HEK293 (cell line): Measurements from ENCODE around the gene ZNF23.

Experiments
- HIC1 ChIP-seq: fragments of 450-650 bp; formaldehyde crosslinking; IDR thresholded peaks from 2 replicates; pipeline ENCODE4 v1.5.1; 2016; ENCODE audit warnings: missing biosample characterization, missing genetic modification characterization
- KLF1 ChIP-seq: fragments of 450-650 bp; formaldehyde crosslinking; IDR thresholded peaks from 2 replicates; pipeline ENCODE4 v1.5.1; 2016; ENCODE audit warnings: missing biosample characterization, missing genetic modification characterization
- KLF7 ChIP-seq: fragments of 450-650 bp; formaldehyde crosslinking; IDR thresholded peaks from 2 replicates; pipeline ENCODE4 v1.5.1; 2016; ENCODE audit warnings: missing biosample characterization, missing genetic modification characterization, borderline replicate concordance
- PRDM4 ChIP-seq: fragments of 450-650 bp; formaldehyde crosslinking; IDR thresholded peaks from 2 replicates; pipeline ENCODE4 v1.5.1; 2017; ENCODE audit warnings: missing biosample characterization, missing genetic modification characterization
- PRDM6 ChIP-seq: fragments of 450-650 bp; formaldehyde crosslinking; IDR thresholded peaks from 2 replicates; pipeline ENCODE4 v1.5.1; 2017; ENCODE audit warnings: missing biosample characterization, missing genetic modification characterization
- RBAK ChIP-seq: fragments of 450-650 bp; formaldehyde crosslinking; IDR thresholded peaks from 2 replicates; pipeline ENCODE4 v1.5.1; 2016; ENCODE audit warnings: missing biosample characterization, missing genetic modification characterization
- ZBTB44 ChIP-seq: fragments of 450-650 bp; IDR thresholded peaks from 2 replicates; pipeline ENCODE4 v1.5.1; 2018; ENCODE audit warnings: missing biosample characterization, mild to moderate bottlenecking, missing genetic modification characterization
- ZEB2 ChIP-seq: fragments of 450-650 bp; formaldehyde crosslinking; IDR thresholded peaks from 2 replicates; pipeline ENCODE4 v1.5.1; 2016; ENCODE audit warnings: missing biosample characterization, missing genetic modification characterization
- ZNF114 ChIP-seq: fragments of 450-650 bp; formaldehyde crosslinking; IDR thresholded peaks from 2 replicates; pipeline ENCODE4 v1.5.0; 2017; ENCODE audit warnings: missing biosample characterization, missing genetic modification characterization
- ZNF121 ChIP-seq: fragments of 450-650 bp; formaldehyde crosslinking; IDR thresholded peaks from 2 replicates; pipeline ENCODE4 v1.5.1; 2016; ENCODE audit warnings: missing biosample characterization, missing genetic modification characterization
- ZNF174 ChIP-seq: fragments of 450-650 bp; formaldehyde crosslinking; IDR thresholded peaks from 2 replicates; pipeline ENCODE4 v1.5.0; 2017; ENCODE audit warnings: missing biosample characterization, mild to moderate bottlenecking, missing genetic modification characterization
- ZNF302 ChIP-seq: fragments of 450-650 bp; formaldehyde crosslinking; IDR thresholded peaks from 2 replicates; pipeline ENCODE4 v1.5.1; 2016; ENCODE audit warnings: missing biosample characterization, missing genetic modification characterization, low read depth
- ZNF341 ChIP-seq: fragments of 450-650 bp; formaldehyde crosslinking; IDR thresholded peaks from 2 replicates; pipeline ENCODE4; 2016; ENCODE audit warnings: low read depth, missing biosample characterization, missing genetic modification characterization
- ZNF48 ChIP-seq: fragments of 450-650 bp; formaldehyde crosslinking; IDR thresholded peaks from 2 replicates; pipeline ENCODE4 v1.5.1; 2016; ENCODE audit warnings: missing biosample characterization, missing genetic modification characterization
- ZNF510 ChIP-seq: fragments of 450-650 bp; formaldehyde crosslinking; IDR thresholded peaks from 2 replicates; pipeline ENCODE4 v1.5.1; 2018; ENCODE audit warnings: mild to moderate bottlenecking, missing genetic modification characterization, missing biosample characterization; ENCODE audit not compliant: insufficient replicate concordance
- ZNF513 ChIP-seq: fragments of 450-650 bp; IDR thresholded peaks from 2 replicates; pipeline ENCODE4 v1.5.1; 2018; ENCODE audit warnings: missing biosample characterization, missing genetic modification characterization
- ZNF518A ChIP-seq: fragments of 450-650 bp; formaldehyde crosslinking; conservative IDR thresholded peaks from 2 replicates; pipeline ENCODE4 v1.5.1; 2016; ENCODE audit warnings: low read depth, missing biosample characterization, missing genetic modification characterization
- ZNF529 ChIP-seq: fragments of 450-650 bp; formaldehyde crosslinking; IDR thresholded peaks from 2 replicates; pipeline ENCODE4 v1.5.1; 2017; ENCODE audit warnings: missing genetic modification characterization, missing biosample characterization; ENCODE audit not compliant: insufficient replicate concordance
- ZNF626 ChIP-seq: fragments of 450-650 bp; sonication (Bioruptor Pico); formaldehyde crosslinking; IDR thresholded peaks from 2 replicates; pipeline ENCODE4 v1.5.1; 2018; ENCODE audit warnings: missing biosample characterization, missing genetic modification characterization, inconsistent platforms
- ZNF639 ChIP-seq: fragments of 450-650 bp; formaldehyde crosslinking; IDR thresholded peaks from 2 replicates; pipeline ENCODE4 v1.5.1; 2016; ENCODE audit warnings: missing biosample characterization, missing genetic modification characterization
- ZNF660 ChIP-seq: fragments of 450-650 bp; IDR thresholded peaks from 2 replicates; pipeline ENCODE4 v1.5.1; 2018; ENCODE audit warnings: missing biosample characterization, mild to moderate bottlenecking, missing genetic modification characterization

The ZNF23 gene

GRCh38 chr16:71426069-71426879 is 35.8 kb downstream of the ZNF23 start (continued):
- peak; percentile 100 for TF ChIP-seq HIC1 (tag by site-specific recombination)
- peak; percentile 48; the same call in 1 of the 2 replicates for TF ChIP-seq ZNF302 (tag by site-specific recombination)
- no peak for TF ChIP-seq RBAK (tag by site-specific recombination)
- TF ChIP-seq PRDM6 (tag by site-specific recombination), result no peak; the same call in 1 of the 2 replicates
- TF ChIP-seq ZNF174 (tag by site-specific recombination), result no peak
- TF ChIP-seq ZNF121 (tag by site-specific recombination), result no peak
- TF ChIP-seq ZEB2 (tag by site-specific recombination), result peak; percentile 100
- peak; percentile 68 for TF ChIP-seq ZNF513 (tag by site-specific recombination)
- no peak; the same call in 1 of the 2 replicates for TF ChIP-seq PRDM4 (tag by site-specific recombination)
- TF ChIP-seq ZNF518A (tag by site-specific recombination), result peak; percentile 52; the same call in 1 of the 2 replicates
- 0 out of 2 replicates have a peak, but pooled peaks have one; percentile 14 for TF ChIP-seq ZNF341
- TF ChIP-seq ZBTB44, result peak; percentile 95
- no peak for TF ChIP-seq ZNF114 (tag by site-specific recombination)
- peak; percentile 39; the same call in 1 of the 2 replicates for TF ChIP-seq KLF1
- peak; percentile 93 for TF ChIP-seq ZNF660 (tag by site-specific recombination)
- TF ChIP-seq ZNF626 (tag by site-specific recombination), result no peak
- no peak for TF ChIP-seq ZNF48 (tag by site-specific recombination)
- peak; percentile 64 for TF ChIP-seq ZNF510 (tag by site-specific recombination)
- TF ChIP-seq KLF7 (tag by site-specific recombination), result peak; percentile 70; the same call in 1 of the 2 replicates
- no peak for TF ChIP-seq ZNF529 (tag by site-specific recombination)
- TF ChIP-seq ZNF639 (tag by site-specific recombination), result peak; percentile 73; the same call in 1 of the 2 replicates
